Activated CD8-positive, alpha-beta memory T cell treated with anti-CD3 and anti-CD28 coated beads, Interleukin-2, amount 50 U/mL, for 24 hours (primary cell): Measurements from ENCODE around the gene FIBCD1.

Experiments
- DNase-seq: peaks from one replicate; pipeline ENCODE4 v3.0.0-alpha.2; 2020; ENCODE audit errors: extremely low read depth

FIBCD1 gene

GRCh38 chr9:130938652-130939404, at the start of gene FIBCD1:
Gene FIBCD1 (minus strand): TSS chr9:130939247. CDS start chr9:130938607, 640 bp downstream.
- DNase-seq, result no peak

- no peak for DNase-seq
These were observed 49.3 kb upstream of the FIBCD1 start for GRCh38 chr9:130988400-130988747.

DNA sequence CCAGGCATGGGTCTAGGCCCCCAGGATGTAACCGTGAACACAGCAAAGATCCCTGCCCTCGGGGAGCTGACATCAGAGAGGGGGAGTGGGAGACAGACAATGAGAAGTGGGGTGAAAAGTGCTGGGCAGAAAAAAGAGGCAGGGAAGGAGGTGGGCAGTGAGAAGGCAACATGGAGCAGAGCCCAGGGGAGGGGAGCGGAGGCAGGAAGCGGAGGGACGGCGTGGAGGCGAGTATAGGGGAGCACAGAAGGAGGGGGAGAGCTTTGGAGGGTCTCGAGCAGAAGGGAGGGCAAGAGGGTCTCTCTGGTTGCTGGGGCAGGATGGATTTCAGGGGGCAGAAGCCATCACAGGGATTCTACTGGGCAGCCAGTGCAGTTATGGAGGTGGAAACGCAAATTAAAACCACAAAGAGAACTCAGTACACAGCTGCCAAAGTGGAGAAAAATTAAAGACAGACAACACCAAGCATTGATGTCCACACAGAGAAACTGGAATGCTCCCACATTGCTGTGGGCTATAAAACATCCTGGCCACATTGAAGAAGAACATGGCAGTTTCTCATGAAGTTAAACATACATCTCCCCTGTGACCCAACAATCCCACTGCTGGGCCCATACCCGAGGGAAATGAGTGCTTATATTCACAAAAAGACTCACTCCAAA, 48.8 kb upstream of the FIBCD1 start:
- DNase-seq, result no peak

- no peak for DNase-seq
These were observed 48.0 kb upstream of the FIBCD1 start for GRCh38 chr9:130987054-130987453.

GRCh38 chr9:130986356-130986965, 47.4 kb upstream of the FIBCD1 start:
- no peak for DNase-seq

GRCh38 chr9:130985606-130986162, 46.6 kb upstream of the FIBCD1 start:
- no peak for DNase-seq

- DNase-seq, result no peak
These were observed 46.0 kb upstream of the FIBCD1 start for GRCh38 chr9:130985029-130985428.

GRCh38 chr9:130984521-130984920, 45.5 kb upstream of the FIBCD1 start:
- DNase-seq, result no peak

DNA sequence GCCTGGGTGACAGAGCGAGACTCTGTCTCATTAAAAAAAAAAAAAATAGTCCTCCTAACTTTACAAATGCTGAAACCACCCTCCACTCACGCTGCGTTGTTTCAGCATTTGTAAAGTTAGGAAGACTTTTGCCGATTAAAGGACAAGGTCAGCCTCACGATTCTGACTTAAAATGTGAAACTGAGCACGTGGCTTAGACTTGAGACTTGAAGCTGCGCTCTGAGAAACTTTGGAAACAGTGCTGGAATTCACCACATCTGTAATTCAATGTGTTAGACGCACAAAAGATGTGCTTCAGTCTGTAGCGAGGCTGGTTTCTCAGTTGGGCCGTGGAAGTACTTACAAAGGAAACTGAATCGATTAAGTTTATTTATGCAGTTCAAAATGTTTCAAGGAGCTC, 44.9 kb upstream of the FIBCD1 start:
- DNase-seq, result no peak

DNA sequence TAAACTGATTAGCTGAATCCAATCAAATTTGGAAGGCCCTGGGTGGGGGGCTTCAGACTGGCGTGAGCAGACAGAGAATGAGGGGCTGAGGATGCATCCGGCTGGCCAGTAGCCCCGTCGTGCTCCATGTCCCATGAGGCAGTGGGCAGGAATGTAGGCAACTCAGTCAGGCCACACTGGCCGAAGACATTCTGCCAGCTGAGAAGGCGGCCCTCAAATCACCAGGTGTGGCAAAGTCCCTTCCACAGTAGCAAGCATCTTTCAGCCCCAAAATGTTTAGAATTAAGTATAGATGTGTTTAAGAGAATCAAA, 44.3 kb upstream of the FIBCD1 start:
- DNase-seq, result no peak

DNA sequence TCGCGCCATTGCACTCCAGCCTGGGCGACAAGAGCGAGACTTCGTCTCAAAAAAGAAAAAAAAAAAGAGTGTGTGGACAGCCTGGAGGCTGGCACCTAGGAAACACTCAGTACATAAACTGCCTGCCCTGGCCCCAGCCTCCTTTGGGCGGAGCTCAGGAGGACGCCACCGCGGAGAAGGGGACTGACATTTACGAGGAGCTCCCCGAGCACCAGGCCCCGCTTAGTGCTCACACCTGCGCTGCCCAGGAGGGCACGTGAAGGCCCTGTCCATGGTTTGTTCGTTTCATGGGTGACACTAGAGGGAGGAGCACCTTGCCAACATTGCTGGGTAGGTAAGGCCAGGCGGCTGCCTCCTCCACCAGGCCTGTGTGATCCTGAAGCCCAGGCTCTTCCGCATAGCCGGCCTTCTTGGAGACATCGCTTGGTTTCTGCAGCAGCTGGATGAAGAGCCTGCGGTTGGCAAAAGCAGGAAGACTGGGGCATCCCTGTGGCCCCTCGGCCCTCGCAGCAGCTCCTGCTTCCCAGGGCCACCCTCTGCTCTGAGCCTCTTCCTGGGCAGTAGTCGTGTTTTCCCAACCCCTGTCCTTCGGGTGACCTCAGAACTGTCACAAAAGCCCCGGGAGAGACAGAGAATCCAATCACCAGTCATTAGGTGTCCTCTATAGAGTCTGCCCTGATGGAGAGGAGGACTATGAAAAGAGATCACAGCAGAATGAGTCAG, 43.8 kb upstream of the FIBCD1 start:
- no peak for DNase-seq

DNA sequence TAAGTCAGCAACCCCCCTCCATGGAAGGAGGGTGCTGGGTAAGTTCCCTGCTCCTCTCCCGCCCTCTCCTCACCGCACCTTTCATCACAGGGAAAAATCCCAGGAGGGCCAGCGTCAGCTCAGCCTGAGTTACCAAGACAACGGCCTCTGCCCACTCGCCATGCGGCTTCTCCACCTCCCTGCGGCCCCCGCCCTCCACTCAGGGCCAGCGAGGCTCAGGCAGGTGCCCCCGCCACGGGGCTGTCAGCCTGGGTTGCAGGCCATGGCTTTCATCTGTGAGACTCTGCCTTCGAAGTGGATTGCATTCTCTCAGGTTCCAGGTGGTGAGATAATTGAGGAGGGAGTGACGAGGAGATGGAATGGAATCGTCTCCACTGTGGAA, 42.7 kb upstream of the FIBCD1 start:
- DNase-seq, result no peak

DNA sequence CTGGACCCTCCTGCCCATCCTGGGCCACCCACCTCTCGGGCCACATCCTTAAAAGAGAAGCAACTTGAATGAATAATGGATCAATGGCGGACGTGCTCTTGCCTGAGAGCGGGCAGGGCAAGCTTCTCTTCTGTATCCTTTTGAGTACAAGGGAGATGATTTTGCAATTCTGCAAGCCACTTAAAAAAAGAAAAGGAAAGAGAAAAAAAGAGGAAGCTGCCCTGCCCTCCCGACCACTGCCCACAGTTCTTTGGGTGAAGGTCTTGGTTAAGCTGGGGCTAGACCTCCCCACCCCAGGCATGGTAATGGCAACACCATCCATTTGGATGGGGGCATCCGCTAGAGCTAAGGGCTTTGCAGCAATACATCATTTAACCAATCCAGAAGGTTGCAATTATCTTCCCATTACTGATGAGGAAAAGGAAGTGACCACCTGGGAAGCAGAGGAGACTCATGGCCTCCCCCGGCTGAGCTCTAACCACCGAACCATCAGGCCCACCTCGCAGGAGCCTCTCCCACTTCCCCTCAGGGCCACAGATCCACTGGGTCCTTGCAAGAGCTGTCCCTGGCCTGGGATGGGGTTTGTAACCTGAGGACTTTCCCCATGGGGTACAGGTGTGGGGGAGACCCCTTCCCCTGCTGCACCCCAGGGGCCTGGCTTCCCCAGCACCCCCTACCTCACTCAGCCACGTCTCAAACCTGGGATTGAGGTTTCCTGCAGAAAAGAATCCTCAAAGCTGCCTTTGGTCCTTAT, 42.1 kb upstream of the FIBCD1 start:
- DNase-seq, result no peak

- no peak for DNase-seq
These were observed 41.5 kb upstream of the FIBCD1 start for GRCh38 chr9:130980526-130980925.

- DNase-seq, result no peak
These were observed 40.7 kb upstream of the FIBCD1 start for GRCh38 chr9:130979591-130980385.

DNA sequence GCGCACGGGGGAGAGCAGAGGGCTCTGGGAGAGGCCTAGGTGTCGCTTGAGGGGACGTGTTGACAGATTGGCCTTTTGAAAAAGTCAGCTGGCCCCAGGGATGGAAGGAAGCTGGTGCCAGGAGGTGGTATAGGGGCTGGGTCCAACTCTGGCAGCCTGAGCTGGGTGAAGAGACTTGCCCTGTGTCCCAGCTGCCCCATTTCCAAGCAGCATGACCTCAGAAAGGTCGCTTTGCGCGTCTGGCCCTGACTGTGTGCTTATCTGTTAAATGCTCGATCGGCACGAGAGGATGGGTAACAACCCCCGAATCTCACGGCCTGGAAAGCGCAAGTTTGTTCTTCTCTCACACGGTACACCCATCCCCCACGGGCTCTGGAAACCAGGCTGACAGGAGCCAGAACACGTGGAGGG, 38.8 kb upstream of the FIBCD1 start:
- DNase-seq, result no peak

DNA sequence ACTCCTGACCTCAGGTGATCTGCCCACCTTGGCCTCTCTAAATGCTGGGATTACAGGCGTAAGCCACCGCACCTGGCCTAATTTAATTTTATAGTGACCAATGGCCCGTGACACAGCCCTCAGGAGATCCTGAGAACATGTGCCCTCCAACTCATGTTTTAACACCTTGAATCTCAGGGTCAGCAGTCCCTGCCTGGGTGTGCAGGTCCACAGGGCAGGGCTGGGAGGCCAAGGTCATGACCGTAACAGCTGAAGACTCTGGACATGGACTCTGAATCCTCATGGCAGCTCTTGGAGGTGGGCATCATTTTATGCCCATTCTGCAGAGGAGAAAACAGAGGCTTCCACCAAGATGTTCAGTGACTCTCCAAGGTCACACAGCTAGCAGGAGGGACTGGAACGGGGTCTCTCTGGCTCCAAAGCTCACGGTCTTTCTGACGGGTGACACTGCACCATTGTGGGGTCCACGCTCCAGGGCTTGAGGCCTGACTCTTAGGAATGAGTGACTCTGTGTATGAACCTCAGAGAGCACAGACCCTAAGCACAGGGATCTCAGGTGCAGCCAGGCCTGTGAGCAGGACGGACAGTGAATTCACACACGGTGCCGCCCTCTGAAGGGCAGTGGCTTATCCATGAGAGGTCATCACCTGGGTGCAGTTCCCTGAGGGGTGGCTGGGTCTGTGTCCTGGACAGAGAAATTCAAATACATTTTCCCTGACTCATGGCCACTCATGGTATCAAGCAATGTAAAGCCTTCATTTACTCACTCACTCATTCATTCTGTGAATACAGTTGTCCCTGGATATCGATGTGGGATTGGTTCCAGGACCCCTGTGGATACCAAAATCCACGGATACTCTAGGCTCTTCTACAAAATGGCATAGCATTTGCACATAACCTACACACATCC, 37.1 kb upstream of the FIBCD1 start:
- no peak for DNase-seq

DNA sequence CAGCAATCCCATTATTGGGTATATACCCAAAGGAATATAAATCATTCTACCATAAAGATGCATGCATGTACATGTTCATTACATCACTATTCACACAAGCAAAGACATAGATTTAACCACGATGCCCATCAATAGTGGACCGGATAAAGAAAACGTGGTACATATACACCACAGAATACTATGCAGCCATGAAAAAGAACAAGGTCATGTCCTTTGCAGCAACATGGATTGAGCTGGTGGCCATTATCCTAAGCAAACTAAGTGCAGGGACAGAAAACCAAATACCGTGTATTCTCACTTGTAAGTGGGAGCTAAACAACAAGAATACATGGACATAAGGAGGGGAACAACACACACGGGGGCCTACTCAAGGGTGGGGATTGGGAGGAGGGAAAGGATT, 36.1 kb upstream of the FIBCD1 start:
- DNase-seq, result no peak

GRCh38 chr9:130974697-130975096, 35.6 kb upstream of the FIBCD1 start:
- no peak for DNase-seq
